Measurements from ENCODE around the gene TRAF5.
A peak's percentile ranks its signal among the peaks of the same experiment; 100 is the strongest.
"Not testable (repeated sequence)": the region's sequence is repeated elsewhere in the genome, so short reads cannot be mapped to it uniquely, and the experiment has no call there.

Gene TRAF5

GRCh38 chr1:211341999-211342398, 15.4 kb downstream of the TRAF5 start:
- no peak for DNase-seq (ENCODE audit: low read depth in 1 of 2, low spot score in 1 of 2)
- in situ Hi-C loops (cut with HindIII; ENCODE audit: low pct_unique_long_range_greater_than_20kb, low sequenced_read_pairs), result no loop called here
- TF ChIP-seq JUND (IDR thresholded peaks at IDR 0.05; ENCODE audit: low read depth), result no peak

- in situ Hi-C loops (cut with HindIII; ENCODE audit: low pct_unique_long_range_greater_than_20kb, low sequenced_read_pairs), result no loop called here
- no peak for DNase-seq (ENCODE audit: low read depth in 1 of 2, low spot score in 1 of 2)
- TF ChIP-seq JUND (IDR thresholded peaks at IDR 0.05; ENCODE audit: low read depth), result no peak
Observed at GRCh38 chr1:211343607-211344006, 17.0 kb downstream of the TRAF5 start.

- in situ Hi-C loops (cut with HindIII; ENCODE audit: low pct_unique_long_range_greater_than_20kb, low sequenced_read_pairs), result no loop called here
- DNase-seq (ENCODE audit: low read depth in 1 of 2, low spot score in 1 of 2), result no peak
Observed at GRCh38 chr1:211344152-211344618, 17.6 kb downstream of the TRAF5 start.

GRCh38 chr1:211345719-211346118, 19.1 kb downstream of the TRAF5 start:
- peak in 1 of 2 experiments; percentile 46 for DNase-seq (ENCODE audit: low read depth in 1 of 2, low spot score in 1 of 2)
- in situ Hi-C loops (cut with HindIII; ENCODE audit: low pct_unique_long_range_greater_than_20kb, low sequenced_read_pairs), result no loop called here
- no peak for TF ChIP-seq JUND (IDR thresholded peaks at IDR 0.05; ENCODE audit: low read depth)

More at GRCh38 chr1:211344152-211344618, 17.6 kb downstream of the TRAF5 start:
- no peak for TF ChIP-seq JUND (IDR thresholded peaks at IDR 0.05; ENCODE audit: low read depth)

- in situ Hi-C loops (cut with HindIII; ENCODE audit: low pct_unique_long_range_greater_than_20kb, low sequenced_read_pairs), result no loop called here
- DNase-seq (ENCODE audit: low read depth in 1 of 2, low spot score in 1 of 2), result no peak
- no peak for TF ChIP-seq JUND (IDR thresholded peaks at IDR 0.05; ENCODE audit: low read depth)
Observed at GRCh38 chr1:211347077-211347844, 20.6 kb downstream of the TRAF5 start.

- in situ Hi-C loops (cut with HindIII; ENCODE audit: low pct_unique_long_range_greater_than_20kb, low sequenced_read_pairs), result no loop called here
- DNase-seq (ENCODE audit: low read depth in 1 of 2, low spot score in 1 of 2), result no peak
- TF ChIP-seq JUND (IDR thresholded peaks at IDR 0.05; ENCODE audit: low read depth), result no peak
Observed at GRCh38 chr1:211348547-211348946, 21.9 kb downstream of the TRAF5 start.

- peak; percentile 34 to 55 for DNase-seq (ENCODE audit: low read depth in 1 of 2, low spot score in 1 of 2)
- no peak for TF ChIP-seq JUND (IDR thresholded peaks at IDR 0.05; ENCODE audit: low read depth)
- in situ Hi-C loops (cut with HindIII; ENCODE audit: low pct_unique_long_range_greater_than_20kb, low sequenced_read_pairs), result no loop called here
Observed at GRCh38 chr1:211349741-211350140, 23.1 kb downstream of the TRAF5 start.

GRCh38 chr1:211352055-211352454, 25.4 kb downstream of the TRAF5 start:
- in situ Hi-C loops (cut with HindIII; ENCODE audit: low pct_unique_long_range_greater_than_20kb, low sequenced_read_pairs); DNase-seq (ENCODE audit: low read depth in 1 of 2, low spot score in 1 of 2): not testable (repeated sequence)

GRCh38 chr1:211352465-211352864, 25.8 kb downstream of the TRAF5 start:
- no peak for DNase-seq (ENCODE audit: low read depth in 1 of 2, low spot score in 1 of 2)
- no peak for TF ChIP-seq JUND (IDR thresholded peaks at IDR 0.05; ENCODE audit: low read depth)
- in situ Hi-C loops (cut with HindIII; ENCODE audit: low pct_unique_long_range_greater_than_20kb, low sequenced_read_pairs), result no loop called here

- in situ Hi-C loops (cut with HindIII; ENCODE audit: low pct_unique_long_range_greater_than_20kb, low sequenced_read_pairs), result no loop called here
- peak; percentile 51 to 79 for DNase-seq (ENCODE audit: low read depth in 1 of 2, low spot score in 1 of 2)
- no peak for TF ChIP-seq JUND (IDR thresholded peaks at IDR 0.05; ENCODE audit: low read depth)
Observed at GRCh38 chr1:211352985-211353515, 26.4 kb downstream of the TRAF5 start.

- in situ Hi-C loops (cut with HindIII; ENCODE audit: low pct_unique_long_range_greater_than_20kb, low sequenced_read_pairs), result no loop called here
- DNase-seq (ENCODE audit: low read depth in 1 of 2, low spot score in 1 of 2), result no peak
- TF ChIP-seq JUND (IDR thresholded peaks at IDR 0.05; ENCODE audit: low read depth), result no peak
Observed at GRCh38 chr1:211353562-211354212, 27.1 kb downstream of the TRAF5 start.

- no peak for DNase-seq (ENCODE audit: low read depth in 1 of 2, low spot score in 1 of 2)
- in situ Hi-C loops (cut with HindIII; ENCODE audit: low pct_unique_long_range_greater_than_20kb, low sequenced_read_pairs), result no loop called here
- no peak for TF ChIP-seq JUND (IDR thresholded peaks at IDR 0.05; ENCODE audit: low read depth)
Observed at GRCh38 chr1:211355873-211356272, 29.2 kb downstream of the TRAF5 start.

Data from T47D (cell line).